Muscle layer of duodenum (tissue), 2 donors: ENCODE data around the gene CSGALNACT2.

Source experiments
- H3K27ac ChIP-seq: one replicate; pipeline ENCODE4 v1.7.0; 2013; ENCODE audit warnings: mild to moderate bottlenecking, low read length
- H3K27me3 ChIP-seq: one replicate; pipeline ENCODE4 v1.7.0; 2013; ENCODE audit warnings: low read depth, mild to moderate bottlenecking, control low read depth, low read length
- H3K36me3 ChIP-seq, 2 donors: one replicate each; pipeline ENCODE4 v1.7.0; 2013; ENCODE audit warnings: low read length in 2 of 2, control low read depth in 1 of 2, mild to moderate bottlenecking in 1 of 2; ENCODE audit not compliant: insufficient read depth in 2 of 2, control insufficient read depth in 1 of 2
- H3K4me1 ChIP-seq, 2 donors: one replicate each; pipeline ENCODE4 v1.7.0; 2013; ENCODE audit warnings: low read length in 2 of 2, mild to moderate bottlenecking in 2 of 2, control low read depth in 1 of 2, moderate library complexity in 1 of 2; ENCODE audit not compliant: insufficient read depth in 2 of 2, control insufficient read depth in 1 of 2
- H3K4me3 ChIP-seq, 2 donors: one replicate each; pipeline ENCODE4 v1.7.0; 2013; ENCODE audit warnings: low read length in 2 of 2, low read depth in 1 of 2, mild to moderate bottlenecking in 1 of 2
- H3K9me3 ChIP-seq, 2 donors: one replicate each; pipeline ENCODE4 v1.7.0; 2013; ENCODE audit warnings: low read length in 2 of 2, control low read depth in 1 of 2, mild to moderate bottlenecking in 1 of 2; ENCODE audit not compliant: control insufficient read depth in 1 of 2
- donor health status: healthy.

Gene CSGALNACT2

DNA sequence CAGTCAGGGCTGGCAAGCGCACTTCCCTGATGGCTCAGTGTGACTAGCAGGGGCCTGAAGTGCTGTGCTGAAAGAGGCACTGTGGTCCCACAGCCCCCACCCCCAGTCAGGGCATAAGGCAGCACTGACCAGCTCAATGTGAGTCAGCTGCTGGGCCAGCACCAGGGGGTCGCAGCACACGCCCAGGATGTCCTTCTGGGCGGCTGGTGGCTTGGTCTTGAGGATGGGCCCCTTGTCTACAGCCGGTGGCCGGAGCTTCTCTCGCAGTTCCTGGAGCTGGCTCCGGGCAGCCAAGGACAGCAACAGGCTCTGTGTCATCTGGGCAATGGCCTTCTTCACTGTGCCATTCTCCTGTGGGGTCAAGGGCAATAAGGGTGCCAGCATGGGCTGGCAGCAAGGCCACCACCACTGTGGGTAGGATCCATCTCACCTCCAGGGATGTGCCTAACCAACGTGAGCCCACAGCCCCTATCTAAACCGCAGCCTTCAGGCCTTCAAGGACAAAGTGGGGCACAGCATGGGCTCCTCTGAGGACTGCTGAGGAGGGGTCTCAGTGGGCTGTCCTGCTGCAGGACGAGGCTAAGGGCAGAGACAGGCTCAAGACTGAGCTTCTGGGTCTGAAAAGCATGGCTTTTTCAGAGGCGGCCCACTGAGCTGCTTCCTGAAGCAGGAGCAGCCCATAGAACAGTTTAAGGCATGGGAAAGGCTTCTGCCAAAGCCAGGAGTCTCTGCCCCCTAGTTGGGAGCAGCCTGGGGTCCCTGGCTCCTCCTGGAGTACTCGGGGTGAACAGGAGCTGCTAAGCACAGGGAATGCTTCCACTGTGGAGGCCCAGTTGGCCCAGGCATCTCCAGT lies 62.5 kb downstream of the CSGALNACT2 start:
- Histone ChIP-seq H3K27ac (no peak overlapping the region), H3K27me3 (no peaks in the 10 kb centered on the region), H3K9me3 (no peaks in the 10 kb centered on the region), H3K36me3 (no peaks in the 10 kb centered on the region), H3K4me3 (no peak overlapping the region), H3K4me1 (peaks cover 0 to 12% of the 10 kb centered on the region in 2 donors)

GRCh38 chr10:43201545-43202131 lies 63.4 kb downstream of the CSGALNACT2 start:
- H3K4me1 ChIP-seq, result peaks cover 0 to 12% of the 10 kb centered on the region in 2 donors

GRCh38 chr10:43202224-43202656 lies 64.0 kb downstream of the CSGALNACT2 start:
- Histone ChIP-seq H3K4me3 (peak overlapping the region; percentile 52 to 68), H3K36me3 (no peaks in the 10 kb centered on the region), H3K4me1 (peaks cover 0 to 12% of the 10 kb centered on the region in 2 donors), H3K27ac (no peak overlapping the region), H3K9me3 (no peaks in the 10 kb centered on the region), H3K27me3 (no peaks in the 10 kb centered on the region)

More at GRCh38 chr10:43201545-43202131, 63.4 kb downstream of the CSGALNACT2 start:
- H3K27ac ChIP-seq, result no peak overlapping the region
- no peaks in the 10 kb centered on the region for H3K27me3 ChIP-seq
- H3K4me3 ChIP-seq, result peak overlapping the region; percentile 52 to 68
- no peaks in the 10 kb centered on the region for H3K9me3 ChIP-seq
- no peaks in the 10 kb centered on the region for H3K36me3 ChIP-seq

- Histone ChIP-seq H3K9me3 (no peaks in the 10 kb centered on the region), H3K4me1 (peaks cover 0 to 12% of the 10 kb centered on the region in 2 donors), H3K4me3 (peak overlapping the region; percentile 52 to 68), H3K27me3 (no peaks in the 10 kb centered on the region), H3K36me3 (no peaks in the 10 kb centered on the region), H3K27ac (no peak overlapping the region)
Measured at GRCh38 chr10:43202657-43203447, 64.6 kb downstream of the CSGALNACT2 start.

DNA sequence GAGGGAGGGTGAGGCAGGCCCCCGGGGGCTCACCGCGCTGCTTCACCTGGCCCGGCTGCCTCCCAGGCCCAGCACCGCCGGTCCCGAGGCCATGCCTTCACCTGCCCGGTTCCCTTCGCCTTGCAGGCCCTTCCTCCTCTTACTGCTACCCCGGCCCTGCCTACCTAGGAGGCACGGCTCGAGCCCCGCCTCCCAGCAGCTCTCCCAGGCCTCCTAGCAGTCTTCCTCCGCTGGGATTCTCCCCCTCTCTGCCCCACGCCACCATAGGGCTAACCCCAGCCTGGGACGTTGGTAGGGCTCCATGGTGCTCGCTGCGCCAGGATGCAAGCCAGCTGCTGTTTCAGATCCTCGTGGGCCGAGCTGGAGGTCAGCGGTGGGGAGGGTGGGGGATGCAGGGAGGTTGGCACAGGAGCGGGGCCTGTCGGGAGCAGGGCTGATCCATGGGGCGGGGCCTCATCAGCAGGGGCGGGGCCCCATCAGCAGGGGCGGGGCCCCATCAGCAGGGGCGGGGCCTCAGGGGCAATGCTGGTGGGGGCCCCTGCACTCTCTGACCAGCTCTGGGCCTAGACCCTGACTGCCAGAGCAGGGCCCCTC lies 65.3 kb downstream of the CSGALNACT2 start:
- no peaks in the 10 kb centered on the region for H3K9me3 ChIP-seq
- H3K4me1 ChIP-seq, result peaks cover 0 to 12% of the 10 kb centered on the region in 2 donors
- H3K27me3 ChIP-seq, result no peaks in the 10 kb centered on the region
- peak overlapping the region in 1 of 2 donors; percentile 16 for H3K4me3 ChIP-seq
- H3K36me3 ChIP-seq, result no peaks in the 10 kb centered on the region
- H3K27ac ChIP-seq, result no peak overlapping the region

DNA sequence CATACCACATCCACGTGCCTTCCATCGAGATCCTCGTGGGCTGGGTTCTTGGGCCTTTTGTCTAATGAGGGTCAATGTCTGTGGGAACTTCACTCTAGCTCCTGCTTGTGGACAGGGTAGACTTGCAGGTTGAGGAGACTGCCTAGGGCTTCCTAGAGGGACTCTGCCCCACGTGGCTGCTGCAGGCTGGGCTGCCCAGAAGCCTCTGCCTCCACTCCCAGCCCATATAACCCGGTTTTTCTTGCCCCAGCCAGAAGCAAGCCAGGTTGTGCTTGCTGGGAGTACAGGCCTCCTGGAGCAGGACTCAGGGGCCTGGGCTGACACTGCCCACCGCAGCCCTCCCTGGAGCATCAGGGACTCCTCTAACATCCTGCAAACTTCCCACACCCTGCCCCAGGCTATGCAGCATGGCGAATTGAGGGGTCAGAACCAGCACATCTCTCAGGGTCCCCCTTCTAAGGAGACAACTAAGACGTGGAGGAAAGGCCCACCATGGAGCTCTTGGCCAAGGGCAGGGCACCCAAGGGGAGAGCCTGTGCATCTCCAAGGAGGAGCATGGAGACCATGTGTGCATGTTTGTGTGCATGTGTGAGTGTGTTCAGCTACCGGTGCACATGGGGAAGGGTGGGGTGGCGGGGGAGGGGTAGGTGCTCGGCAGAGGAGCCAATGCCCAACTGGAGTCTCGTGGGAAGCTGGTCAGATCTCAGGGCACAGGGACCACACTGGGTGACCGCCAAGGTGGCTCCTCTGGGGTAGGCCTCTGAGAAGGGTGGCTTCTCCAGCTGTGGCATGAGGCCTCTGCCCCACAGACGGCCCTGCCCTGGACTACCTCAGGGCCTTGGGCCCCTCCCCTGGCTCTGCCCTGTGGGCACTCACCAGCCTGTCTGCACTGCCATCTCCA lies 66.0 kb downstream of the CSGALNACT2 start:
- Histone ChIP-seq H3K36me3 (no peaks in the 10 kb centered on the region), H3K27ac (no peak overlapping the region), H3K9me3 (no peaks in the 10 kb centered on the region), H3K4me3 (no peak overlapping the region), H3K4me1 (peaks cover 0 to 12% of the 10 kb centered on the region in 2 donors), H3K27me3 (no peaks in the 10 kb centered on the region)

DNA sequence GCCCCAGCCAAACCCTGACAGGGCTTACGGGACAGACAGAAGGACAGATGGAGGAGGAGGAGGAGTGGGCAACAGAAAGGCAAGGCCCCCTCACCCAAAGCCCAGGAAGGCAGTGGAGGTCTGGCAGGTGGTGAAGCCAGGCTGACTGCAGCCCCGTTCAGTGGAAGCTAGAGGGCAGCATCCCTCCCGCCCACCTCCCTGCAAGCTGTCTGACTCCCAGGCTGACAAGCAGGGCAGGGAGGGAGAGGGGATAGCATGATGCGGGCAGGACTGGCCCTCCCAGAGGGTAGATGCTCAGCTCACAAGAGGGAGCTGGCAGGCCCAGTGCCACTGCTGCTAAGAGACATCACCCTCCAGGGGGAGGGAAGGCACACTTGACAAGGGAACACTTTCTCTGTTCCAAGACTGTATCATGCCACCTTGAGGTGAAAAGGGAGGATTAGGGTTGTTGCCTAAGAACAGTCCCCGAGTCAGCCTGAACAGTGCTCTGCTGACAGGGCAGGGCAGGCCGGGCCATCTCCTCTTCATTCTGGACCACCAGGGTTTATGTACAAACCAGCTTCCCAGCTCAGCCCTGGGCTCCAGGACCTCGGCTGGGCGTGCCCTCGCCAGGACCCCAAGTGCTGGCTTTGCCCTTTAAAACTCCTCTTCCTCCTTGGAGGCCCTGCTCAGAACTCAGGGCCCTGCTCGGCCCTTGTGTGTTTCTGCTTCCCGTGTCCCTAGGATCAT lies 66.9 kb downstream of the CSGALNACT2 start:
- Histone ChIP-seq H3K27me3 (no peaks in the 10 kb centered on the region), H3K4me3 (no peak overlapping the region), H3K4me1 (peaks cover 0 to 12% of the 10 kb centered on the region in 2 donors), H3K36me3 (no peaks in the 10 kb centered on the region), H3K27ac (no peak overlapping the region), H3K9me3 (no peaks in the 10 kb centered on the region)

DNA sequence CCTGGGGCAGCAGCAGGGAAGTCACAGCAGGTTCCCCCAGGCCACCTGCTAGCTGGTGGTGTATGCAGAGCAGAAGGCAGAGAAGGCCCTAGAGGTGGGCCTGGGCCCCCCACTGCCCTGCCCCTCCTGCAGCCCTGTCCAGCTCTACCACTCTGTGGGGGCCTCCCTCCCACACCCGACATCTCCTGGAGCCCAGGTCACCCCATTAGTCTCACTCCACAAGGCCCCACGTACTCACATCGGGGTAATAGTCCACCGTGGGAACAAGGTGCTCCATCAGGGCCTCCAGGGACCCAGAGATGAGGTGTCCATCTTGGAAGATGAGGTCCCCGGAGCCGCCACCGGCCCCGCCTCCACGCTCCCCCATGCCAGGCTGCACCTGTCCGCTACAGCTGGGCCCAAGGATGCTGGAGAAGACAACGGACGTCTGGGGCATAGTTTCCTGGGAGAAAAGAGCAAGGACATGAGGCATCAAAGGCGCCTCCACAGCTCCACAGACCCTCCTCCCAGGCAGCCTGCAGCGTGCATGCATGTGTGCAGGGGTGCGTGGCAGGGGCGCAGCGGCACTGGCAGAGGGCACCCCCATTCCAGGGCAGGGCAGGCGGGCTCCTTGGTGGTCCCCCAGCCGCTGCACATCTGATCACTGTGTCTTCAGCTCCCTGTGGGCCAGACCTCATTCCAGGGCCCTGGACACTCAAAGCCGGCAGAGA lies 67.6 kb downstream of the CSGALNACT2 start:
- Histone ChIP-seq H3K36me3 (no peaks in the 10 kb centered on the region), H3K9me3 (no peaks in the 10 kb centered on the region), H3K27ac (no peak overlapping the region), H3K27me3 (no peaks in the 10 kb centered on the region), H3K4me1 (peaks cover 0 to 12% of the 10 kb centered on the region in 2 donors), H3K4me3 (no peak overlapping the region)

- peaks cover 0 to 11% of the 10 kb centered on the region in 2 donors for H3K4me1 ChIP-seq
- no peaks in the 10 kb centered on the region for H3K9me3 ChIP-seq
- no peaks in the 10 kb centered on the region for H3K27me3 ChIP-seq
- H3K27ac ChIP-seq, result no peak overlapping the region
- no peak overlapping the region for H3K4me3 ChIP-seq
- no peaks in the 10 kb centered on the region for H3K36me3 ChIP-seq
Measured at GRCh38 chr10:43206391-43207235, 68.4 kb downstream of the CSGALNACT2 start.
